Raji (cell line): Measurements from ENCODE around the gene ASB18.

Source experiments
- POLR2A ChIP-seq: IDR thresholded peaks from 2 replicates; pipeline ENCODE4 v1.6.1; 2011; ENCODE audit warnings: low read depth, low read length, control low read depth; ENCODE audit not compliant: insufficient read depth

ASB18 gene

DNA sequence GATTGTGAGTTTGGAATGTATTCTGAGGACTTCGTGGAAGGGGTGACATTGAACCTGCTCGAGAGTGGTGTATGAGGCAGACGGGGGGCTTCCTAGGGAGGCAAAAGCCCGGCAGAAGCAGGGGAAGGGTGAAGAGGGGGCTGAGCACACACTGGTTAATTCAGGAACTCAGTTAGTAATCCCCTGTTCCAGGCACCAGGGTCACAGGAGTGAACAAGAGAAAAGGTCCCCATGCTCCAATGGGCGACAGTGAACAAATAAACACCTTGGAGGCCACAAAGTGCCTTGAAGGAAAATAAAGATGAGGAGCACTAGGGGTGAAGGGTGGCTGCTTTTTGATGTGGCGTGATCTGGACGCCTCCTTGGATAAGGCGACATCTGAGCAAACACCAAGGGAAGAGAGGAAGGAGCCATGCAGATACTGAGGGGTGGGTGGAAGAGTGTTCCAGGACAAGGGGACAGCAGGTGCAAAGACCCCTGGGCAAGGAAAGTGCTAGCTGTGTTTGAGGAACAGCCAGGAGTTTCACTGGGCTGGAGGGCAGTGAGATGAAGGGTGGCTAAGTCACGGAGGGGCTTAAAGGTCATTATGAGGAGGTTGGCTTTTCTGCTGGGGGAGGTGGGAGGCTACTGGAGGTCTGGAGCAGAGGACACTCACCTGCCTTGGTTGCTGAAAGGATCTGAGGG lies 26.7 kb upstream of the ASB18 start:
- no peak for TF ChIP-seq POLR2A

DNA sequence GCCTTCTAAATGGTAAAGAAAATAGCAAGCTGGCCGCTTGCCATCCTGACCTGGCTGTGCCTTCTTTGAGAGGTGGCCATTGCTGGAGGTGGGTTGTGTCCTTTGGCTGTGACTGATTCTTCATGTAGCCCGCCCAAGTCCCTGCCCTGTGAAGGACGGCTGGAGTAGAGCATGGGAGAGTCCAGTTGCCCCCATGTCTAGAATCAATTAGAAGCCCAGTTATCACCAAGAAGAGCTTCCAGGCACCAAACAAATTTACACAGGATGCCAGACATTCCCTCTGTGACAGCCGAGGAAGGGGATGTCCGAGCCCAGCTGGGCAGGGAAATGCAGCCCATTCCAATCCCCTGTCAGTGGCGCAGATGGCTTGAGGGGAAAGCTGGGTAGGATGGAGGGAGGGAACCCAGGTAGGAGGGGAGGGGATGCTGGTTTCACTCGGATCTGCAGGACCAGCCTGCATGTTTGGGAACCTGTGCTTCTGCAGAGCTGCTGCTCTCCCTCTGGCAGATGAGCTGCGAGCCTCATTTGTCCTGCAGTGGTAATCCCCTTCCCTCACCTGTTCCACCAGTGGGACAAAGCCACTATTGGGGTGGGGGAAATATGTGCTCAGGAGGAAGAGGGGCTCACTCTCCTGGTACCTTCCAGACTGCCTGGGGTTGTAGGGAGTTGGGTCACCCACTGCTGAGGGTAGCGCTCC lies 25.7 kb upstream of the ASB18 start:
- no peak for TF ChIP-seq POLR2A

DNA sequence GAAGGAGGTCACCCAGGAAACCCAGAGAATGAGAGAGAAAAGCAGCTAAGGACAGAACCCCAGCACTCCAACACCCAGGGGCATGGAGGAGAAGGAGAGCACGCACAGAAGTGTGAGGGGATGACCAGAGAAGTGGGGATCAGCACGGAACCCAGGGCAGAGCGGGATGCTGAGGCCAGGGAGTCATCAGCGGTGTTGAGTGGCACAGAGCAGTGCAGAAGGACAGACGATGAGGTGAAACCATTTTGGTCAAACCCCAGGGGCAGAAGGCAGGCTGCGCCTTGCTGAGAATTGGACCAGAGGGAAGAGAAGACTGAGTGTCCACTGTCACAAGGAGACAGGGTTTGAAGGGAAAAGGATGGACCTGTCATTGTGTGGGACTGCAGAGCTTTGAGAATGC lies 23.4 kb upstream of the ASB18 start:
- TF ChIP-seq POLR2A: no peak

DNA sequence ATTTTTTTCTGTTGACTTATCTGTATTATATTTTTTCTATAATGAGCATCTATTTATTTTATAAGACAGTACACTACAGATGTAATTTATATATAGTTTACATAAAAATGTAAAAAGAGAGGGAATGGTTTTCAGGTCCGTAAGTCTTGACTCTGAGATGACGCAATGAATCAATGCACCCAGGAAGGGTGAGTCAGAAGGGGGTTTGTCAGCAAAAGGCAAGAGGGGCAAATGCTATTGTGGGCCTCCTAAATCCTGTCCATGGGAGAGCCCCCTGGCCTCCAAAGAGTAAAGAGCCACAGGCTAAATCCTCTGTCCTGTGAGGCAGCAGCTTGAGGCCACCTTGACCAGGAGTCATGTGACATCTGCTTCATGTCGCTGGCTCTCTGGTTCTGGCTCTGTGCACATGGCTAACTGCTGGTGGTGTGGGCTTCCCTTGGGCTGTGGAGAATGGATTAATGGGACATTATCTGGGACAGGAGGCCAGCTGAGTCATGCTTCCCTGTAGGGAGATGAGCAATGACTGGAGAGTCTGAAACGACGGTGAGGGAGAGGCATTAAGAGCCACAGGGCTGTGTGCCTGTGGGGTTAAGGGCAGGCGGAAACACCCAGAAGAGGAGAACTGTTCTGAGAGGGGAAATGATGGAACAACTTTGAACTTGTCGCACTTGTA lies 22.8 kb upstream of the ASB18 start:
- TF ChIP-seq POLR2A: no peak

DNA sequence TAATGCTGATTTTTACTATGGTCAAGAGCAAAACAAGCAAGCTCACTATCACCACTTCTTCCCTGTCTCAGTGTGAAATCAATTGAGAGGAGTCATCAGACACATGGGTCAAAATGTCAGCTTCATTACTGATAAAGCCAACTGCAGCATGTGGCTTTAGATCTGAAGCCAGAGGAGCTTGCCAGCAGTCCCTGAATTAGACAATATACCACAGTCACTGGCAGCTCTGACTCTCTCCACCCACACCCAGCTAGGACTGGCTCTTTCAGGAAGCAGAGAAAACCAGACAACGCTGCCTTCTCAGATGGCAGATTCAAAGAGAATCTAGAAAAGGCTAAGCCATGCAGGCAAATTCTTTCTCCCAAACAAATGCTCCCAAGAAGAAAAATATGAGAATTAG lies 20.0 kb upstream of the ASB18 start:
- TF ChIP-seq POLR2A: no peak

DNA sequence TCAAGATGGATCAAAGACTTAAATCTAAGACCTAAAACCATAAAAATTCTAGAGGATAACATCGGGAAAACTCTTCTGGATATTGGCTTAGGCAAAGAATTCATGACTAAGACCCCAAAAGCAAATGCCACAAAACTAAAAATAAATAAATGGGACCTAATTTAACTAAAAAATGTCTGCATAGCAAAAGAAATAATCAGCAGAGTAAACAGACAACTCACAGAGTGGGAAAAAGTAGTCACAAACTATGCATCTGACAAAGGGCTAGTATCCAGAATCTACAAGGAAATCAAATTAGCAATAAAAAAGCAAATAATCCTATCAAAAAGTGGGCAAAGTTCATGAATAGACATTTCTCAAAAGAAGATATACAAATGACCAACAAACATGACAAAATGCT lies 18.2 kb upstream of the ASB18 start:
- no peak for TF ChIP-seq POLR2A

DNA sequence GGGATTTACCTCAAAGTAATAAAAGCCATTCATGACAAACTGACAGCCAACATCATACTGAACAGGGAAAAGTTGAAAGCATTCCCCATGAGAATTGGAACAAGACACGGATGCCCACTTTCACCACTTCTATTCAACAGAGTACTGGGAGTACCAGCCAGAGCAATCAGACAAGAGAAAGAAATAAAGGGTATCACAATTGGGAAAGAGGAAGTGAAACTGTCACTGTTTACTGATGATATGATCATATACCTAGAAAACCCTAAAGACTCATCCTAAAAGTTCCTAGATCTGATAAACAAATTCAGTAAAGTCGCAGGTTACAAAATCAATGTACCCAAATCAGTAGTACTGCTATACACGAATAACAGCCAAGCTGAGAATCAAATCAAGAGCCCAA lies 17.2 kb upstream of the ASB18 start:
- TF ChIP-seq POLR2A: no peak

DNA sequence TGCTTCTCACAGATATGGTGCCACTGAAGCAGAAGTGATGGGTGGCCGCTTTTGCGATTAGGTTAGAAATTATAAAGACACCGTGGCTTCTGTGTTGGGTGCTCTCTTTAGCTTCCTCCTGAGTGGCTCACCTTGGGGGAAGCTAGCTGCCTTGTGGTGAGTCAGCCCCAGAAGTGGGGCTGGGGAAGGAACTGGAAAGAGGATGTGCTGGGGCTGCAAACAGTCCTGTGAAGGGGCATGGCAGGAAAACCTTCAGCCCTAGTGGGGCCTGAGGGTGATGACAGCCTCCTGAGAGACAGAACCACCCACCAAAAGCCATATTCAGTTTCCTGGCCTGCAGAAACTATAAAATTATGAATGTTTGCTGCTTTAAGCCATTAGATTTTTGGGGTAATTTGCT lies 8.9 kb upstream of the ASB18 start:
- no peak for TF ChIP-seq POLR2A

DNA sequence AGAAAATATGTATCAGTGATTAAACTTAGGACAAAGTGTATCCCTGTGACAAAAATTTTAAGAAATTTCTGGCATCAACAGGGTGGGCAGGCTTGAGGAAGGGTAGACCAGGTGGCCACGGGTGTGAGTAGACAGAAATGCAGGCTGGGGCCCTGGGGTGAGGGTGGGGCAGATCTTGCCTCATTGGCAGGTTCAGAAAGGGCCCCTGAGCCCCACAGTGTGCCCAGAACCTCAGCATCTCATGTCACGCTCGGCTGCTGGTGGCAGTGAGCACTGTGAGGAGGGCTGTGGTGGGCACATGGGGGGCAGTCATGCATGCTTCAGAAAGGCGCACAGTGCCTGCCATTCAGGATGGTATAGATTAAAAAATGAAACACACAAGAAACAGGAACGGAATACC lies 7.6 kb upstream of the ASB18 start:
- no peak for TF ChIP-seq POLR2A

DNA sequence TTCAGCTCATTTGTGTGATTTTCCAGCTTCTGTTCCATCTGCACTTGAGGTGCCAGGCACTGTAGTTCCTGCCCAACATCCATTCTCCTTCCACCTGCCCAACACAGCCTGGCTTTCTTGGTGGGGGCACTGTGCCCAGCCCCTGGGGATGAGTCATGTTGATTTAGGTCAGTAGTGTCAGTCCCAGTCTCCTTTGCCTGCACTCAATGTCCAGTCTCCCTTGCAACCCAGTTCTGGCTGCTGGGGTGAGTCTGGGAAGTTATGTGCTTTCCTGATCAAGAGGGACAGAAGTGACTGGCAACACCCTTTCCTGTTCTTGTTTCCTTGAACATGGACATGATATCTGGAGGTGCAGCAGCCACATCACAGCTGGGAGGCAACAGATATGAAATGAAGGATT lies 1.5 kb upstream of the ASB18 start:
- TF ChIP-seq POLR2A: no peak

DNA sequence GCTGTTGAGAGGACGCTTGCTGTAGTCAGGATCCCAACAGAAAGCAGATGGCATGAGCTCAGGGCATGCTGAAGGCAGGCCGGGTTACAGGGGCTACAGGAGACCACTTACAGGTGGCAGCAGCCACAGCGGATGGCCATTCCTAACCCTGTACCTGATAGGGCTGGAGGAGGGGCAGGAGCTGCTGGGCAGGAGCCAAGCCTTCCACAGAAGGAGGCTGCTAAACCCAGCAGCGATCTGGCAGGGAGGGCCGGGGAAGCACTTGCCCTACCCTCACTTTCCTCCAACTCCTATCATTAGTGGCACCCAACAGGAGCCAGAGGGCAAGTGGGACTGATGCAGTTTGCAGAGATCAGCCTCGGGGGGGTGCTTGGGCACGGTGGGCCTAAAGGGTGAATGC lies 2.0 kb downstream of the ASB18 start:
- no peak for TF ChIP-seq POLR2A

DNA sequence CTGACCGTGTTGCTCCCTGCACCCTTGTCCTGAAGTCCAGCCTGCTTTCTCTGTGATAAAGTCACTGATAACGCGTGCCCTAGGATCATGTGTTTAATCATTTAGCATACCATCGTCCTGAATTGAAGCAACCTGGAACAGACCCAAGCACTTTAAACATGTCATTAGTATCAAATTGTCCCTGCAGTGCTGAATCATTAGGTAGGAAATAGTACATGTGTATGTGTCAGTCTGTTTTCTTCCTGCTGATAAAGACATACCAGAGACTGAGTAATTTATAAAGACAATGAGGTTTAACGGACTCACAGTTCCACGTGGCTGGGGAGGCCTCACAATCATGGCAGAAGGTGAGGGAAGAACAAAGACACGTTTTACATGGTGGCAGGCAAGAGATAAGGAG lies 2.8 kb downstream of the ASB18 start:
- TF ChIP-seq POLR2A: no peak

DNA sequence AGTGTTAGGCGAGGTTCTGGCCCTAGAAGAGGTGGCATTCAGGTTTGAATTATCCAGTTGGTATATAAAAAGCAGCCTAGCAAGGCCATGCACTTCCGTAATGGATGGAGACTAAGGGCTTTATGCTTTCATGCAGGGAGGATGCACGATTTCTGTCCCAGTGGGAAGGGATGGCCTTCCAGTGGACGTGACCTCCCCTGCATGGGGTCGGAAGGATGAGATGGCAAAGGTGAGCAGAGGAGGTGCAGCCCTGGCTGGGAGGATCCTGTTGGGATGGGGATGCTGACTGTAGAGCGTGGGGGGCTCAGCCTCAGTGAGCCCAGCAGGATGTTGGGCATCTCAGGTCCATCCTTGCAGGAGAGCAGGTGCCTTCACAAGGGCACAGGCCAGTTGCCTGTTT lies 4.8 kb downstream of the ASB18 start:
- no peak for TF ChIP-seq POLR2A

DNA sequence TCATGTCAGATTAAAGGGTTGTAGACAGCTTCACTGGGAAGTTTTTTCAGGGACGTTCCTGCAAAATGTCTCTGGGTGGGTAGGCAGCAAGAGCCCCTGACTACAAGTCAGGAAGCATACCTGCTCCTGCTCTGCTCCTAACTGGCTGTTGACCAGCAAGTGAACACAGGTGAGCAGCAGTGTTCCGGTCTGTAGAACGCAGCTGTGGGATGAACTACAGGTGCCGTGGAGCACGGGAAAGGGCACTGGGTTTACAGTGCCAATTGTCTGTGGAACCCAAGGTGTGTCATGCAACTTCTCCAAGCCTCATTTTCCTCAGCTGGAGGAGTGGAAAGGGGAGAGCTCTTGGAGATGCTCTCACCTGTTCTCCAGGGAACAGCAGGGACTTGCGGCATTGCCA lies 6.6 kb downstream of the ASB18 start:
- no peak for TF ChIP-seq POLR2A

DNA sequence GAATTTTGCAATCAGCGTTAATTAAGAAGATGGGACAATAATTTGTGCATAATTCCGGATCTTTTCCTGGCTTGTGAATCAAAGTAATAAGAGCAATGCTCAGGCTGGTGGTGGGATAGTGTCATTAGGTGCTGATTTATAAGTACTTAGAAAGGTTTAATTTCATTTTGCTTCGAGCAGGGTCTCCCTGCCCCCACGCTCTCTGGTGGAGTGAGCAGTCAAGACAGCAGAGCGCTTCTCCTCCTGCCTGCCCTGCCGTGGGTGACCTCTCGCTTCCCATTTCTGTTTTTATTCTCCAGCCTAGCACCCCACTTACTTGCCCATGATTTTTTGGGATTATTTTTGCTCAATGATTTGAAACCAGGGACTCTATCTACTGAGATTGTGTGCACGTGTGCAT lies 7.1 kb downstream of the ASB18 start:
- TF ChIP-seq POLR2A: no peak

DNA sequence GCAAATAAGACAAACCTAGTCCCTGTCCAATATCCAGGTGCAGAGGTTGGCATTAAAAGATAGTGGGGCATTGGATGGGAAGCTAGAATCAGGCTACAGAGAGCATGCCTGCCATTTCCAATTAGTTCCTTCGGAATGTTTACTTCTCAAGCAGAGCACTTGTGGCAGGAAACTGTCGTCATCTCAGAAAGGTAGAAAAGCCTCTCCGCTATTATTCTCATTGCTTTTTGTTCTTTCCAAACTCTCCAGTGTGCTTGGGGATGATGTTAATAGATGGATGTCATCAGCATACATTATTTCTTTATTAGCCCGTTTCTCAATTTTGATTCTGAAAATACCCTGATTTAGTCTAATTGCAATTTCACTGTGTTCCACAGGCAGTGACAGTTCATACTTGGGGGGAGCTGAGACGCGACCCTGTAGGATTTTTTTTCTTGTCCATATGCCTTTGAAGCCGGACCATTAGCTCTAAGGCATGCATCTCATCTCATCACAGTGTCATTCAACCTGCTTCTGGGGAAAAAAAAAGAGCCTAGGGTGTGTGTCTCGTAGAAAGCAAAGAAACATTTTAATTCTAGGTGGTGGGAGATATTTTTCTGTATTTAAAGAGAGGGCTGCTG lies 7.7 kb downstream of the ASB18 start:
- TF ChIP-seq POLR2A: no peak
